ENCODE measurements around the gene RABL6.
"Not testable (repeated sequence)": the region's sequence is repeated elsewhere in the genome, so short reads cannot be mapped to it uniquely, and the experiment has no call there.

Gene RABL6

DNA sequence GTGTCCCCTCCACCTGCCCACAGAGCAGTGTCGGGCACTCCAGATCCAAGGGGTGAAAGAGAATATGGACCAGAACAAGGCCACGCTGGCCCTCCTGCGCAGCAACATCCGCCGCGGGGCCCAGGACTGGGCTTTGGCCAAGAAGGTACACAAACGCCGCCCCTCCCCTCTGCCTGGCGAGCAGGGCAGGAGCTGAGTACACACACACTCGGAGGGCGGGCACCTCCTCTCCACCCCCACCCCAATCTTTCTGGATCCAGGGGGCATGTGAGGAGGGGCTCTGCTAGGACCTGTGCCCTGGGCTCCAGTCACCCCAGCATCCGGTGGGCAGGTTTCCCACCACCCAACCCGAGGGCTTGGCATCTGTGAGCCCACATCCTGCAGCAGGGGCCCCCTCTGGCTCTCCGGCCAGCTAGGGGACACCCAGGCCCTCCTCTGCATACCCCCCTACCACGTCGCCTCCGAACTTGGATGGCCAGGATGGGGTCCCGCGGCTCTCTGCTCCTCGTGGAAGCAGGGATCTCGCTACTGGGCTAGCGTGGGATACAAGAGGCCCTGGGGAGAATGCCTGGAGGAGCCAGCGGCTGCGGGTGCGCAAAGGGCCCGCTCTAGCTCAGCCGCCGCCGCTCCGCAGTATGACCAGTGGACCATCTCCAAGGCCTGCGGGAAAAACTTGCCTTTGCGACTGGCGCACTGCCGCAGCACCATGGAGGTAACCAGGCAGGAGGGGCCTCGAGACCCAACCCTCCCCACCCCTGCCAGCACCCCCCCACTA, 8.5 kb upstream of the RABL6 start:
- TF ChIP-seq SUZ12 (IDR thresholded peaks at IDR 0.05; ENCODE audit: extremely low read depth, insufficient read depth, insufficient read length) (no peak), YY1 (IDR thresholded peaks at IDR 0.05; ENCODE audit: insufficient read depth, insufficient read length) (no peak), ZNF274 (IDR thresholded peaks at IDR 0.05; ENCODE audit: low read depth, low read length) (no peak)
- Histone ChIP-seq H3K36me3 (ENCODE audit: insufficient read depth, insufficient read length, low read length) (peaks cover 15% of the 10 kb centered on the region), H3K4me1 (ENCODE audit: insufficient read depth, insufficient read length) (peaks cover 20% of the 10 kb centered on the region), H3K9ac (ENCODE audit: insufficient read length, low read depth) (peak overlapping the region; percentile 68), H3K9me3 (ENCODE audit: insufficient read depth, low read length) (no peaks in the 10 kb centered on the region), H3K27me3 (ENCODE audit: insufficient read depth, insufficient read length) (peaks cover 21% of the 10 kb centered on the region), H3K4me3 (ENCODE audit: insufficient read length, low read depth) (peak overlapping the region; percentile 32)
- no peak for DNase-seq (ENCODE audit: low read depth, low spot score)

- Histone ChIP-seq H3K9me3 (ENCODE audit: insufficient read depth, low read length) (no peaks in the 10 kb centered on the region), H3K4me3 (ENCODE audit: insufficient read length, low read depth) (peak overlapping the region; percentile 48), H3K27me3 (ENCODE audit: insufficient read depth, insufficient read length) (peaks cover 21% of the 10 kb centered on the region), H3K36me3 (ENCODE audit: insufficient read depth, insufficient read length, low read length) (peaks cover 17% of the 10 kb centered on the region), H3K9ac (ENCODE audit: insufficient read length, low read depth) (peak overlapping the region; percentile 76), H3K4me1 (ENCODE audit: insufficient read depth, insufficient read length) (peaks cover 20% of the 10 kb centered on the region)
- peak; percentile 88 for DNase-seq (ENCODE audit: low read depth, low spot score)
- TF ChIP-seq ZNF274 (IDR thresholded peaks at IDR 0.05; ENCODE audit: low read depth, low read length): no peak
- no peak for TF ChIP-seq SUZ12 (IDR thresholded peaks at IDR 0.05; ENCODE audit: extremely low read depth, insufficient read depth, insufficient read length)
- TF ChIP-seq YY1 (IDR thresholded peaks at IDR 0.05; ENCODE audit: insufficient read depth, insufficient read length): no peak
Measured at GRCh38 chr9:136799854-136800657, 7.7 kb upstream of the RABL6 start.

GRCh38 chr9:136802321-136802720, 5.4 kb upstream of the RABL6 start:
- Histone ChIP-seq H3K27me3 (ENCODE audit: insufficient read depth, insufficient read length) (peaks cover 21% of the 10 kb centered on the region), H3K4me1 (ENCODE audit: insufficient read depth, insufficient read length) (peaks cover 18% of the 10 kb centered on the region), H3K36me3 (ENCODE audit: insufficient read depth, insufficient read length, low read length) (peaks cover 35% of the 10 kb centered on the region), H3K9ac (ENCODE audit: insufficient read length, low read depth) (no peak overlapping the region), H3K9me3 (ENCODE audit: insufficient read depth, low read length) (no peaks in the 10 kb centered on the region), H3K4me3 (ENCODE audit: insufficient read length, low read depth) (no peak overlapping the region)
- DNase-seq (ENCODE audit: low read depth, low spot score): no peak
- TF ChIP-seq SUZ12 (IDR thresholded peaks at IDR 0.05; ENCODE audit: extremely low read depth, insufficient read depth, insufficient read length) (no peak), YY1 (IDR thresholded peaks at IDR 0.05; ENCODE audit: insufficient read depth, insufficient read length) (no peak), ZNF274 (IDR thresholded peaks at IDR 0.05; ENCODE audit: low read depth, low read length) (no peak)

- Histone ChIP-seq H3K27me3 (ENCODE audit: insufficient read depth, insufficient read length) (peaks cover 21% of the 10 kb centered on the region), H3K4me1 (ENCODE audit: insufficient read depth, insufficient read length) (peaks cover 18% of the 10 kb centered on the region), H3K36me3 (ENCODE audit: insufficient read depth, insufficient read length, low read length) (peaks cover 35% of the 10 kb centered on the region)
- not testable (repeated sequence) for H3K4me3 ChIP-seq (ENCODE audit: insufficient read length, low read depth); H3K9ac ChIP-seq (ENCODE audit: insufficient read length, low read depth); DNase-seq (ENCODE audit: low read depth, low spot score); H3K9me3 ChIP-seq (ENCODE audit: insufficient read depth, low read length)
Measured at GRCh38 chr9:136803009-136803550, 4.7 kb upstream of the RABL6 start.

DNA sequence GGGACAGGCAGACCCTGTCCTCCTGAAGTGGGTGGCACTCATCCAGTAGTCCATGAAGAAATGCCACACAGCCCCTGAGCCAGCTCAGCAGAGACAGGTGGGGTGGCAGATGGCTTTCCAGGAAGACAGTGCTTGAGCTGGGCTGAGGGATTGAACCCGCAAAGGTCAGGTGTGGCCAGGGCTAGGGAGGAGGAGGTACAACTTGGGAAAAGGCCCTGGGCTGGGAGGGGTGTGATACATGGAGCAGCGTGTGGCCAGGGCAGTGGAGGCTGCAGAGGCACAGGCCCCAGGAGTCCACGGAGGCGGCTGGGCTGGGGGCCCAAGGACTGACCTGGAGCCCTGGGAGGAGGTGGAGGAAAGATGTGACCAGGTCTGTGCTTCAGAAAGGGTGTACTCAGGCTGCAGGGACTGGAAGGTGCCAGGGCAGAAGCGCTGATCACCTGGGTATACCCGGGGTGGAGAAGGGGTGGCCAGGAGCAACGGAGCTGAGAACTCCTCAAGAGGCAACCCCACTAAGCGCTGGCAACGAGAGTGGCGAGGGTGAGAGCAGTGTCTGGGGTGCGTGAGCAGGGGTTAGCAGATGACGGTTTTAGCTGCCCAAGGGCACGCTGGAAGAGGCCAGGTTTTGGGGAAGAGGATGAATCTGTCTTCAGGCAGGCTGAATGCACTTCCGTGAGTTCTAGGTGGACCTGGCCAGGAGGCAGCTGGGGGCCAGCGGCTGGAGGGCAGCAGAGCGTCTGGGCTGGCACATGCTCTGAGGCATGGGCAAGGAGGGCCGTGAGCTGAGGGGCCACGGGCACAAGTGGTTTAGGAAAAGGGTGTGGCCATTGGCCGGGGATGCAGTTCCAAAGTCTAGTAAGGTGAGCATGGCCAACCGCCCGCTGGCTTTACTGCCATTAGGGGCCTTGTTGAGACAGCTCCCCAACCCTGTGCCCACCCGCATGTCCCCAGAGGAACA, 3.9 kb upstream of the RABL6 start:
- TF ChIP-seq YY1 (IDR thresholded peaks at IDR 0.05; ENCODE audit: insufficient read depth, insufficient read length) (no peak), SUZ12 (IDR thresholded peaks at IDR 0.05; ENCODE audit: extremely low read depth, insufficient read depth, insufficient read length) (no peak), ZNF274 (IDR thresholded peaks at IDR 0.05; ENCODE audit: low read depth, low read length) (no peak)
- no peak overlapping the region for H3K9ac ChIP-seq (ENCODE audit: insufficient read length, low read depth)
- no peaks in the 10 kb centered on the region for H3K9me3 ChIP-seq (ENCODE audit: insufficient read depth, low read length)
- no peak overlapping the region for H3K4me3 ChIP-seq (ENCODE audit: insufficient read length, low read depth)
- H3K4me1 ChIP-seq (ENCODE audit: insufficient read depth, insufficient read length): peaks cover 14% of the 10 kb centered on the region
- H3K27me3 ChIP-seq (ENCODE audit: insufficient read depth, insufficient read length): peaks cover 16% of the 10 kb centered on the region
- H3K36me3 ChIP-seq (ENCODE audit: insufficient read depth, insufficient read length, low read length): peaks cover 35% of the 10 kb centered on the region
- no peak for DNase-seq (ENCODE audit: low read depth, low spot score)

DNA sequence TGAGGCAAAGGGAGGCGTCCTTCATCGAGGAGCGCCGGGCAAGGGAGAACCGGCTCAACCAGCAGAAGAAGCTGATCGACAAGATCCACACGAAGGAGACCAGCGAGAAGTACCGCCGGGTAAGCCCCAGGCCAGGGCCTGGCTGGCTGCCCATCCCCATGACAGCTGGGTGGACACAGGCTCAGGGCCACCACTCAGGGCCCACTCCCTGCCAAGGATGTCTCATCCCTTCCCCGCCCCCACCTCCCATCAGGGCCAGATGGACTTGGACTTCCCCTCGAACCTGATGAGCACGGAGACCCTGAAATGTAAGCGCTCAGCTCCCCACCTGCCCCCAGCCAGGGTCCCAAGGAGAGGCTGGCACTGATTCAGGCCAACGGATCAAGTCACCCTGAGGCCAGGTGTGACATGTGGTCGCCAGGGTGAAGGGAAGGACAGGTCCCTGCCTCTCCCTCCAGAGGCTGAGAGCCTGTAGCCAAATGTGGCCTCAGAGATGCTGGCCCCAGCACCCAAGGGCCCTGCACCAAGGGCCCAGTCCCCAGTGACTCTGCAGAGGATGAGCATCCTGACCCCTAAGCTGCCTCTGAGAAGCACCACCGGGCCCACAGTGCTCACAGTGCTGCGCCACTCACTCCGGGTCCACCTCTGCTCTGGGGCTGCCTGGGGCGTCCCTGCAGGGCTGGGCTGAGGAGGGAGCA, 3.1 kb upstream of the RABL6 start:
- no peak for DNase-seq (ENCODE audit: low read depth, low spot score)
- no peak for TF ChIP-seq YY1 (IDR thresholded peaks at IDR 0.05; ENCODE audit: insufficient read depth, insufficient read length)
- TF ChIP-seq SUZ12 (IDR thresholded peaks at IDR 0.05; ENCODE audit: extremely low read depth, insufficient read depth, insufficient read length): no peak
- TF ChIP-seq ZNF274 (IDR thresholded peaks at IDR 0.05; ENCODE audit: low read depth, low read length): no peak
- peak overlapping the region; percentile 16 for H3K9ac ChIP-seq (ENCODE audit: insufficient read length, low read depth)
- H3K27me3 ChIP-seq (ENCODE audit: insufficient read depth, insufficient read length): peaks cover 7% of the 10 kb centered on the region
- no peaks in the 10 kb centered on the region for H3K9me3 ChIP-seq (ENCODE audit: insufficient read depth, low read length)
- peaks cover 6% of the 10 kb centered on the region for H3K4me1 ChIP-seq (ENCODE audit: insufficient read depth, insufficient read length)
- no peak overlapping the region for H3K4me3 ChIP-seq (ENCODE audit: insufficient read length, low read depth)
- H3K36me3 ChIP-seq (ENCODE audit: insufficient read depth, insufficient read length, low read length): peaks cover 43% of the 10 kb centered on the region
